SK-N-DZ (cell line): ENCODE measurements around the gene OSBPL6.
A peak's percentile ranks its signal among the peaks of the same experiment; 100 is the strongest.
"Not testable (repeated sequence)": the region's sequence is repeated elsewhere in the genome, so short reads cannot be mapped to it uniquely, and the experiment has no call there.

Source experiments
- DNase-seq: peaks from one replicate; pipeline ENCODE4 v3.0.0-alpha.2; 2015; ENCODE audit warnings: low spot score

The OSBPL6 gene

GRCh38 chr2:178397002-178397605, 202.8 kb downstream of the OSBPL6 start:
- peak; percentile 34 for DNase-seq

- no peak for DNase-seq
Measured at GRCh38 chr2:178401994-178402437, 207.7 kb downstream of the OSBPL6 start.

- DNase-seq, result no peak
Measured at GRCh38 chr2:178403671-178404306, 209.5 kb downstream of the OSBPL6 start.

GRCh38 chr2:178404368-178404767, 210.1 kb downstream of the OSBPL6 start:
- DNase-seq, result peak; percentile 10

- no peak for DNase-seq
Measured at GRCh38 chr2:178409261-178409660, 214.9 kb downstream of the OSBPL6 start.

GRCh38 chr2:178412047-178412446, 217.7 kb downstream of the OSBPL6 start:
- no peak for DNase-seq

- DNase-seq, result not testable (repeated sequence)
Measured at GRCh38 chr2:178412453-178412852, 218.1 kb downstream of the OSBPL6 start.

GRCh38 chr2:178413472-178414265, 219.4 kb downstream of the OSBPL6 start:
- peak; percentile 85 for DNase-seq

GRCh38 chr2:178414266-178415247, 220.2 kb downstream of the OSBPL6 start:
- peak; percentile 96 for DNase-seq

GRCh38 chr2:178415979-178416378, 221.7 kb downstream of the OSBPL6 start:
- DNase-seq, result no peak

- no peak for DNase-seq
Measured at GRCh38 chr2:178417916-178418315, 223.6 kb downstream of the OSBPL6 start.

- DNase-seq, result no peak
Measured at GRCh38 chr2:178418426-178418825, 224.1 kb downstream of the OSBPL6 start.

- DNase-seq, result no peak
Measured at GRCh38 chr2:178419123-178419522, 224.8 kb downstream of the OSBPL6 start.

- DNase-seq, result no peak
Measured at GRCh38 chr2:178420463-178420999, 226.2 kb downstream of the OSBPL6 start.

- no peak for DNase-seq
Measured at GRCh38 chr2:178422097-178422496, 227.8 kb downstream of the OSBPL6 start.

- not testable (repeated sequence) for DNase-seq
Measured at GRCh38 chr2:178423746-178424145, 229.4 kb downstream of the OSBPL6 start.

GRCh38 chr2:178425255-178425827, 231.0 kb downstream of the OSBPL6 start:
- DNase-seq, result no peak

- DNase-seq, result no peak
Measured at GRCh38 chr2:178426388-178426787, 232.1 kb downstream of the OSBPL6 start.

GRCh38 chr2:178427458-178427857, 233.1 kb downstream of the OSBPL6 start:
- DNase-seq, result no peak

- no peak for DNase-seq
Measured at GRCh38 chr2:178428396-178428806, 234.1 kb downstream of the OSBPL6 start.

- no peak for DNase-seq
Measured at GRCh38 chr2:178429336-178429735, 235.0 kb downstream of the OSBPL6 start.
